ENCODE measurements around the gene ZXDC.

Gene ZXDC

DNA sequence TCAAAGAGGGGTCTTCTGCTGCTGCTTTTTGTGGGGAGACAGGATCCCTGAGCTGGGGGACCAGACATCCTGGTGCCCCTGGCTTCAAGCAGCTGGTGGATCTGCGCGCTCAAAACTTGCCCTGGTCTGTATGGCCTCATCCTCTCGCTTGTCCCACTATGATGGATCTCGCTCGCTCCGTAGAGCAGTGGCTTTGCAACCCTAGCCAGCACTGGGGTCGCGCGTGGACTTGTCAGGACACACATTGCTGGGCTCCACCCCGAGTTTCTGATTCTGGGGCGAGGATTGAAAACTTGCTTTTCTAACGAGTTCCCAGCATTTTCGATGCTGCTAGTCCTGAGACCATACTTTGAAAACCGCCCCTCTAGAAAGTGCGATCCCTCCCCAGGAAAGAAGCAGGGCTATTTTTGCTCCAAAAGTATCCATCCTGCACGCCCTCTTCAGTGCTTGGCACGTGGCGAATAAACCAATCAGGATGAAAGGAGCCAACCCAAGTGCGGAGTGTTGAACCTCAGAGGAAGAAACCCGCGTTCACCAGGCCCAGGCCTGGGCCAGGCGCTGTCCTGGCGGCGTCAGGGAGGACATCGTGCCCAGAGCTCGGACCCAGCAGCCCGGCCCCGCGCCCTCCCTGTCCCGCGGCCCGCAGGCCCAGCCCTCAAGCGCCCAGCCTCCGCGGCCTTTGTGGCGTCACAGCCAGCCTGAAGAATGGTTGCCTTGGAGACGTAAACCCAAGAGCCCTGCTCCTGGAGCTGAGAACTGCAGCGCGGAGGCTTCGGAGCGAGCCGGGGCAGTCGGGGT is 81.3 kb downstream of the ZXDC start, which contains the start of gene CFAP100:
TSS of gene CFAP100 (plus strand) at position 731 of the 798 bp plus-strand sequence. CDS start 1,092 bp downstream, outside the sequence.
- DNase-seq (ENCODE audit: low read depth): no peak

GRCh38 chr3:126393563-126393962 is 82.1 kb downstream of the ZXDC start:
- DNase-seq (ENCODE audit: low read depth): no peak

DNA sequence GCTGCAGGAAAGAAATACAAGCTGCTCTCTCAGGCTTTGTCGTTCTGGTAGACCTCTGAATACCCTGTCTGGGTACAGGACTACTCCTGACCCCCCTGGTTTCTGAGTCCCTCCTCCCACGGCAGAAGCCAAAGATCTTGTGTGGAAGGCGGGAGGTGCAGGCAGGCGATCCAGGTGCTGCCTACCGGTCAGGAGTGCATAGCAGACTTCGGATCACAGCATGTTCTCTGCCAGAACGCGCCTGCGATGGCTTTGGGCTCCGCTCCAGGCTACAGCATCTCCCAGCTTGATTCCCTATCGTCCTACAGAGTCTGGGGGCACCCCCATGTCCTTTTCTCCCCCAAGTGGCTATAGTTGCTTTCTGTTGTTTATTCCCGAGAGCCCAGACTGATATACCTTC is 83.4 kb downstream of the ZXDC start:
- DNase-seq (ENCODE audit: low read depth): no peak

DNA sequence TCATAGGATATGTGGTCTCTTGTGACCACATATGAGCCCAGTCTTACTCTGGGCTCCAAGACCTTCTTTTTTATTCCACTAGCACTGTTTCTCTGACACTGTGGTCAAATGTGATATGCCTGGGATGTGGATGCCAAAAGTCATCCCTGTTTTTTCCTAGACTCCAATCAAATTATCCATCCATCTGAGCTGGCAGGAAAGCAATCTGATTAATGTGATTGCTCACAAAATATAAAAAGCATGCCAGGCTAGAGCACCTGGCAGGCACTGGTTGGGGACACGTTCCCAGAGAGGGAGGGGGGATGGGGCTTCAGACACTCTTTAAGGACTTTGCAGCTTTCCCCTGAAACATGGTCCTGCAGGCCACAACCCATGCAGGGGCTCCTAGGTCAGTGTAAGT is 84.1 kb downstream of the ZXDC start:
- no peak for DNase-seq (ENCODE audit: low read depth)

GRCh38 chr3:126390751-126391150 is 84.9 kb downstream of the ZXDC start:
- no peak for DNase-seq (ENCODE audit: low read depth)

DNA sequence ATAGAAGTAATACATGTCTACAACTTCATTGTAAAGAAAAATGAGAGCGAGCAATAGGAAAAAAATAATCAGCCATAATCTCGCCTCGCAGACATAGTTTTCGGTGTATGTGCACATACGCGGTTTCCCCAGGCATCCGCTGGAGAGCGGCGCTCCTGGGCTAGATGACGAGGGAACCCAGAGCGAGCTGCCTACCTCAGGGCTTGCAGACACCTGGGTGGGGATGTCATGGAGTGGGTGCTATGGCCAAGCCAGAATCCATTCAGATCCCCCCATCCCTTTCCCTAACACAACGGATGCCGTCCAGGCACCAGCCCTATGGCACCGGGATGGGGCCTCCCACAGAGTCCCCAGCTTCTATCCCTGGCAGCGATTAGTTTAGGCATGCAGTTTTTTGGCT is 85.5 kb downstream of the ZXDC start:
- DNase-seq (ENCODE audit: low read depth): no peak

- DNase-seq (ENCODE audit: low read depth): no peak
These were observed 85.9 kb downstream of the ZXDC start for GRCh38 chr3:126389794-126390146.

DNA sequence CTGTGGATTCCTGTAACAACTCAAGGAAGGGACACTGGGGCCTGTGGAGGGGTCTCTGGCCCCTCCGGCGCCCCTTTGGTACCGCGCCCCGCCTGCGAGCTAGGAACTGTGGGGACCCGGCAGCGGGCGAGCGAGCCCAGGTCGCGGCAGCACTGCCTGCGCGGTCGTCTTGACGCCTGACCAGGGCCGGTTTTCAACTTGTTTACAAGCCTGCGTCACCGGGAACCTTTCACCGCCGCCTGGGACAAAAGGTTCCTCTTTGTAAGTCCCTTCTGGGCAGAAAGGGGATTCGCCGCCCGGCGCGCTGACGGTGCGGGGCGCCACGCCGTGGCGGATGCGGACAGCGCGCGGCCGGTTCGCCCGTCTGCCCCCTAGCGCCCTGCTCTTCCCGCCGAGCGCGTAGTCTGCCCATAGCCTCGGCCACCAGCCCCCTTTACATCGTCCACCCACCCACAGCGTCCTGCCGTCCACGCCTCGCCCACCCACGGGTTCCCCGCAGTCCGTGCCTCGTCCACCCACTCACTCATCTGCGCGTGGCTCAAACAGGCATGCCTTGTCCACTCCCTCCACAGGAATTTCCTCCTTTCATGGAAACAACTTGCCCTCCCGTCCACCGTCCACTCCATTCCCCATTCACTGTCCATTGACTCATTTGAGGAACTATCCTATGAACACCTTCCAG is 86.4 kb downstream of the ZXDC start:
- no peak for DNase-seq (ENCODE audit: low read depth)

All from activated T-helper 9 cell treated with anti-CD3 and anti-CD28 coated beads, Interleukin-2, amount 50 U/mL, for 16 hours (primary cell).